ENCODE measurements around the gene EEFSEC. TPM values are rescaled to one million over a fixed set of nuclear protein-coding genes. Genes with fewer than 3 reads are reported as not detected.
A peak's percentile ranks its signal among the peaks of the same experiment; 100 is the strongest.

The EEFSEC gene
- total RNA-seq, 1 donor from 2014 or later, result 18.7 TPM

DNA sequence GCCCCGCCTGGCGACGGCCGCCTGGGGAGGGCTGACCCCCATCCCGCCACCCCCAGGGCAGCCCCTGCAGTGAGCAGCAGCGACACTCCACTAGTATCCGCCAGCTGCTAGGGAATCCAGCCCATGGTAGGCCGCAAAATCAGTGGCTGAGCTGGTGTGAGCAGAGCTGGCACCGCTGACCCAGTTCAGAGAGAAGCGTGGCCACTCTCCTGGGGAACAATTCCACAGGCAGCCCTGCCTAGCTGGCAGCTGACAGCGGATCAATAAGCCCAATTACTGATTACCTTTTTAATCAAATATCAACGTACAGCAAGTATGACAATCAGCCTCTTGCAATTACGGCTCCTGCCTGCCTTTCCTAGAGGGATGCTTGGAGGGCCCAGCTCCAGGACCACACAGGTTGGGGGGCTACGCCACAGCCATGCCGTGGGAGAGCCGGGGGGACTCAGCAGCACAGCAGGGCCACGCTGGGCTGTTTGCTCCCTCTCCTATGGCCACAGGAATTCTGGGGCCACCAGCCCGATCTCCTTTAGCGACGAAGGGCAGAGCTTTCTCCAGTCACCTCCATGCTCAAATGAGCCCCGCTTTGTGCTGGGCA is 299.5 kb downstream of the EEFSEC start:
- no peak for DNase-seq (ENCODE audit: low spot score)
- intact Hi-C loops (cut with micrococcal nuclease), result no loop called here
- no peak overlapping the region for H3K27ac Mint-ChIP-seq
- H3K4me3 Mint-ChIP-seq, result no peak overlapping the region
- H3K9me3 Mint-ChIP-seq, result peaks cover 26% of the 10 kb centered on the region
- H3K36me3 Mint-ChIP-seq (ENCODE audit: low read depth), result peaks cover 9% of the 10 kb centered on the region
- H3K4me1 Mint-ChIP-seq (ENCODE audit: low read depth), result peaks cover 32% of the 10 kb centered on the region
- peaks cover 21% of the 10 kb centered on the region for H3K27me3 Mint-ChIP-seq (ENCODE audit: insufficient read depth)

DNA sequence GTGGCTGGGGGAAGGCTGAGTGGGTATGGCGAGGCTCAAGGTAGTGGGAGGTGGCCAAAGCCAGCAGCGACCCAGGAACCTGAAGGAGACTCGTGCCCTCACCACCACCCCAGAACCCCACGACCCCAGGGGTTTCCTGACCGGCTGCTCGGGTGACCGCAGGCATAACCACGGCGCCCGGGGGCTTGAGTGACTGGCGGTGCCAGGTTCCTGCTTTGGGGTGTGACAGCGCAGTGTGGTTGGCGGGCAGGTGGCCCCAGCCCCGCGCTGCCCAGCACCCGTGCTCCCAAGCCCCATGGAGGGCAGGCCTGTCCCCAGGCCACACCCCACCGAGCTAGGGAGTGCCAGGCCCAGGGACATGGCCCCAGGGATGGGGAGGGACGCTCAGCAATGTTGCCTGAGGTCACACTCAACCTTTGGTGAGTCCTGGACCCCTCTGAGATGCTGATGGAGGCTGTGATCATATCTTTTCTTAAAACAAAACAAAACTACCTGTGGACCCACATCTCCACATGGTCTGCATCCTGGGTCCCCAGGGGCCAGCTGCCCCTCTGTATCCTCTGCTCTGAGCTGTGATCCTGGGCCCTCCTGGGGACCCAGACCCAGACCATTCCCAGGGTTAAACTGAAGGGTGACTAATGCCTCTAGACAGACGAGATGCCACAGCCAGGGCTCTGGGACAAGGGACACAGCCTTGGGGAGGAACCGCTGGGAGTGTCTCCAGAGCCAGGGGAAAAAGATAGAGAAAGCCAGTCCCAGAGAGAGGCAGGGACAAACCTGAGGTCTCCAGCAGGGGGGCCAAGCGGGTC is 300.4 kb downstream of the EEFSEC start:
- Mint-ChIP-seq H3K4me1 (ENCODE audit: low read depth) (peaks cover 26% of the 10 kb centered on the region), H3K27ac (no peak overlapping the region)

DNA sequence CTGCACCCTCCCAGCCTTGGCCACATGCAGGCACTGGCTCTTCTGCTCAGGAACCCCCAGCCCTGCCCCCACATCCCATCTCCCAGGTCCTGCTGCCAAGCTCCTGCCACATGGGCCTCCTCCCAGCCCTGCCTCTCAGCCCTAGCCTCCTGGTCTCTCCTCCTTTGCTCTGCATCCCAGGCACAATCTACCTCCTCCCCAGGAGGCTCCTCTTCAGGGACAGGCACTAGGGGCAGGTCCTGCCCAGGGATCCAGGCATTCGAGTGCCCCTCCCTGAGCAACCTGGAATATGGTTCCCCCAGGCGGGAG is 301.0 kb downstream of the EEFSEC start:
- Mint-ChIP-seq H3K4me3 (no peak overlapping the region), H3K27ac (no peak overlapping the region), H3K27me3 (ENCODE audit: insufficient read depth) (peaks cover 23% of the 10 kb centered on the region), H3K9me3 (peaks cover 17% of the 10 kb centered on the region), H3K36me3 (ENCODE audit: low read depth) (peaks cover 2% of the 10 kb centered on the region), H3K4me1 (ENCODE audit: low read depth) (peaks cover 20% of the 10 kb centered on the region)
- DNase-seq (ENCODE audit: low spot score), result no peak
- intact Hi-C loops (cut with micrococcal nuclease), result no loop called here

More for the DNA sequence above, 300.4 kb downstream of the EEFSEC start:
- Mint-ChIP-seq H3K36me3 (ENCODE audit: low read depth) (peaks cover 5% of the 10 kb centered on the region), H3K27me3 (ENCODE audit: insufficient read depth) (peaks cover 21% of the 10 kb centered on the region), H3K9me3 (peaks cover 21% of the 10 kb centered on the region), H3K4me3 (no peak overlapping the region)
- no peak for DNase-seq (ENCODE audit: low spot score)
- intact Hi-C loops (cut with micrococcal nuclease), result no loop called here

DNA sequence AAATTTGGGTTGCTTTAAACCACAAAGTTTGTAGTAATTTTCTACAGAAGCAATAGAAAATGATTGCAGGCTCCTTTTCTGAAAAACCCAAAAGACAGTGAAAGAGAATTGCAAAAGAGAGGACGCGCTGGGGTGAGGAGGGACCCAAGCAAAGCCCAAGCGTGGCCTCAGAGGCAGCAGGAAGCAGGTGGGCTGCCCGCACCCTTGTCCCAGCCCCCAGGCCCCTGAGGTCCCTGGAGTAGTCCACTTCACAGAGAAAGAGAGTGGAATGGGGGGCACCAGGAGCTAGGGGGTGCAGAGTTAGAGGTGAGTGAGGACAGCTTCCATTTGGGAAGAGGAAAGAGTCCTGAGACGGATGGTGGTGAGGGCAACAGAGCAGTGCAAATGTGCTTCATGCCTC is 301.8 kb downstream of the EEFSEC start:
- peaks cover 14% of the 10 kb centered on the region for H3K4me1 Mint-ChIP-seq (ENCODE audit: low read depth)
- peaks cover 28% of the 10 kb centered on the region for H3K27me3 Mint-ChIP-seq (ENCODE audit: insufficient read depth)
- no peak overlapping the region for H3K27ac Mint-ChIP-seq
- intact Hi-C loops (cut with micrococcal nuclease), result no loop called here
- peak overlapping the region; percentile 15 for H3K4me3 Mint-ChIP-seq
- H3K9me3 Mint-ChIP-seq, result peaks cover 11% of the 10 kb centered on the region
- DNase-seq (ENCODE audit: low spot score), result no peak
- peaks cover 2% of the 10 kb centered on the region for H3K36me3 Mint-ChIP-seq (ENCODE audit: low read depth)

DNA sequence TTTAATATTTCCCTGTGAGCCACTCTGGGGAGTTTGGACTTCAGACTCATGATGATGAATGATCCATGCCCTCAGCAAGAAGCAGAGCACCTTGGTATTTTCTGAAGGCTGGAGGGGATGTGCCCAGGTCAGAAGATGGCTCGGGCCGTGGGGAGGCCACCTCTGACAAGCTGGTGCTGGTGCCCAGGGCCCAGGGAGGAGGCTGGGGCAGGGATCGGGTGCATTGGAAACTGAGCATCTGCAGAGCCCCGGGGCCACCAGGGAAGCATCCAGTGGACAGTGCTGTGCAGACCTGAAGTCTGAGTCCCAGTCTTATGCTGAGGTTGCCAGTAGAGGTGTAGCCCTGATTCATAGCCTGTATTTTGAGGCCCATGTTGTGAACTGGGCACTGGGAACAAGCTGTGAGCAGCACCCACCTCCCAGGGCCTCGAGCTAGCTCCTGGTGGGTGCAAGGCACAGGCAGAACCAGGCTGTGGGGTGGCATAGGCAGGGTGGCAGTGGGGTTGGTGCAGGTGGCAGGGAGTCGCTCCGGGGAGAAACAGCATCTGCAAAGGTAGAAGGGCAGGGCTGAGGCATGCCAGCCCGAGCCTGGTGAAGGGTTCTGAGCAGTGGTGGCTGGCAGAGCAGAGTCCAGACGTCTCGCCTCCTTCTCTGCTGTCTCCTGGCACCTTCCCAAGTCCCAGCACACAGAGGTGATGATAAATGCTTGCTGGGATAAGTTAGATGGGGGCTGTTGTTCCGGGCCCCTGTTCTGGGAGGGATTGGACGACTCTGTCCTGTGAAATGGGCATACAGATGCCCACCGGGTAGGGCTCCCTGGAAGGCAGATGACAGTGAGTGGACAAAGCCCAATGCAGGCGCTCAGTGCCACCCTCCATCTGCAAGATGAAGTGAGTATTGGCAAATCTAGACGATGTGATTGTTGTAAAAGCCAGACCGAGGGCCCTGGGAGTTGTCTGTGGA is 302.8 kb downstream of the EEFSEC start:
- Mint-ChIP-seq H3K27ac (no peak overlapping the region), H3K4me1 (ENCODE audit: low read depth) (peaks cover 6% of the 10 kb centered on the region), H3K4me3 (no peak overlapping the region), H3K27me3 (ENCODE audit: insufficient read depth) (peaks cover 31% of the 10 kb centered on the region), H3K9me3 (peaks cover 2% of the 10 kb centered on the region), H3K36me3 (ENCODE audit: low read depth) (no peaks in the 10 kb centered on the region)
- intact Hi-C loops (cut with micrococcal nuclease), result no loop called here
- DNase-seq (ENCODE audit: low spot score), result no peak

DNA sequence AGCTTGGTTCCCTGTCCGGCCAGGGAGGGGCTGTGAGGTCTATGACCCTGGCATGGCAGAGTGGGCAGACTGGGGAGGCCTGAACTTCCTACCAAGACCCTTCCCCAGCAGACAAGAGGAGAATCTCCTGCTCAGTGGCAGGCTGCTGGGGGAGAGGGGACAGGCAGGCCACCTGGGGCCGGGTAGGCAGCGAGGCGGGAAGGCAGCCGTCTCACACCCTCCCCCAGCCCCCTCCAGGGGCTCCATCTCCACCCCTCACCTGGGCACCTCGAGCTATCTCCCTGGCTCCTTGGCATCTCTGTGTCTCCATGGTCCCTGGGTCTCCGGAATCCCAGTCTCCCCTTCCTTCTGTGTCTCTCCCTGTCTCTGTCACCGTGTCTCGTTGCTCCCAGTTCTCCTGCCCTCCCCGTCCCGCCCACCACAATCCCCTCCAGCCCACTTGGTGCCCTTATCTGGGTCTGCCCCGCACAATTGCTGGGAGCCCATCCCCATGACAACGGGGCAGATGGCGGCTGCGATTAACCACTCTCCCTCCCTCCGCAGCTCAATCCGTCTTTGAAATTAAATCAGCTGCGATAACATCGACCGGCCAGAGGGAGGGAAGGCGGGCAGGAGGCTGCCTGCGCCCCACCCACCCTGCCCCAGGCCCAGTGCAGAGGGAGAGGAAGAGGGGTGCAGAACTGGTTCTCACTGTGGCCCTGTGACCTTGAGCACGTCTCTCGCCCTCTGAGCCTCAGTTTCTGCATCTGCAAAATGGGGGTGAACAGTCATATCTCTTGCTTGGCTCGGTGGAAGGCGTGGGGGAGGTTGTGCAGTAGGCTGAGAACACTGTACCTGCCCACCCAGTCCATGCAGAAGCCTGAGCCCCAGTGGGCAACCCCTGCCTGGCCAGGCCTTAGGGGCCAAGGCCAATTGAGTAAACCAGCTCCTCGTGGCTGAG is 303.8 kb downstream of the EEFSEC start:
- H3K27me3 Mint-ChIP-seq (ENCODE audit: insufficient read depth), result peaks cover 35% of the 10 kb centered on the region
- intact Hi-C loops (cut with micrococcal nuclease), result no loop called here
- no peak overlapping the region for H3K27ac Mint-ChIP-seq
- DNase-seq (ENCODE audit: low spot score), result no peak
- no peaks in the 10 kb centered on the region for H3K9me3 Mint-ChIP-seq
- H3K36me3 Mint-ChIP-seq (ENCODE audit: low read depth), result no peaks in the 10 kb centered on the region
- no peak overlapping the region for H3K4me3 Mint-ChIP-seq
- H3K4me1 Mint-ChIP-seq (ENCODE audit: low read depth), result no peaks in the 10 kb centered on the region

DNA sequence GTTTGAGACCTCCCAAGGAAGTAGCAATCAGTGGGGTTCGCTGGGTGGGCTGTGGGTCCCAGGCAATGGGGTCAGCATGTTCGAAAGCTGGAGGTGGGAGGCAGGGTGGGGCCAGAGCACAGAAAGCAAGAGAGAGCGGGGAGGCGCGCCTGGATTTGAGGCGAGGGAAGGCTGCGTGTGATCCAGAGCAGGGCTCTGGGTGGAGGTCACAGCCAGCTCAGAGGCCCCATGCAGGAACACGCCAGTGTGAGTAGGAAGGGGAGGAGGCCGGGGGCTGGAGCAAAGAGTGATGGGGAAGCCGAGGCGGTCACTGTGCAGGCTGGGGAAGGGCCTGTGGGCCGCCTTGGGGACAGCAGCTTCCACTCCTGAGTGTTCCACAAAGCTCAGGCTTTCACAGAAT is 304.7 kb downstream of the EEFSEC start:
- no peak overlapping the region for H3K27ac Mint-ChIP-seq
- no peaks in the 10 kb centered on the region for H3K9me3 Mint-ChIP-seq
- H3K4me3 Mint-ChIP-seq, result no peak overlapping the region
- no peaks in the 10 kb centered on the region for H3K4me1 Mint-ChIP-seq (ENCODE audit: low read depth)
- peaks cover 35% of the 10 kb centered on the region for H3K27me3 Mint-ChIP-seq (ENCODE audit: insufficient read depth)
- intact Hi-C loops (cut with micrococcal nuclease), result no loop called here
- H3K36me3 Mint-ChIP-seq (ENCODE audit: low read depth), result no peaks in the 10 kb centered on the region
- no peak for DNase-seq (ENCODE audit: low spot score)

Other genes with a start within 250 kb of the EEFSEC start
- gene KBTBD12, start 238.2 kb upstream of the EEFSEC start, total RNA-seq, result not detected in 2 replicates
- gene SEC61A1, start 101.0 kb upstream of the EEFSEC start, total RNA-seq, result 205 and 214 TPM in 2 replicates
- gene RUVBL1, start 29.7 kb upstream of the EEFSEC start, total RNA-seq, result 135 and 137 TPM in 2 replicates

All from activated T-helper 1 cell treated with anti-CD3 and anti-CD28 coated beads, Interleukin-12 subunit alpha, Interleukin-12 subunit beta, Interleukin-2, Interleukin-4 antibody, amounts not matched to agents 30 ng/mL and 10 ng/mL and 1 ng/mL, durations not matched to agents 14 hours and 24 hours and 36 hours (primary cell).